Activated CD4-positive, alpha-beta T cell treated with anti-CD3 and anti-CD28 coated beads for 1 hour (primary cell): ENCODE results near the gene MSX1.
"Not testable (repeated sequence)": the region's sequence is repeated elsewhere in the genome, so short reads cannot be mapped to it uniquely, and the experiment has no call there.

Experiments
- DNase-seq: peaks from one replicate; pipeline ENCODE4 v3.0.0-alpha.2; 2020

MSX1 gene

GRCh38 chr4:4859325-4859798 is at the start of gene MSX1:
TSS of gene MSX1 (plus strand) at chr4:4859665. CDS start at chr4:4859900, 235 bp downstream.
- DNase-seq, result no peak

GRCh38 chr4:4810092-4810774 is 49.2 kb upstream of the MSX1 start:
- DNase-seq, result no peak

GRCh38 chr4:4810778-4811177 is 48.7 kb upstream of the MSX1 start:
- no peak for DNase-seq

- DNase-seq, result no peak
Measured at GRCh38 chr4:4812145-4812794, 47.2 kb upstream of the MSX1 start.

- DNase-seq, result no peak
Measured at GRCh38 chr4:4818415-4819212, 40.9 kb upstream of the MSX1 start.

- DNase-seq, result no peak
Measured at GRCh38 chr4:4819213-4819606, 40.3 kb upstream of the MSX1 start.

GRCh38 chr4:4820261-4820660 is 39.2 kb upstream of the MSX1 start:
- no peak for DNase-seq

- no peak for DNase-seq
Measured at GRCh38 chr4:4820739-4821138, 38.7 kb upstream of the MSX1 start.

GRCh38 chr4:4821577-4821976 is 37.9 kb upstream of the MSX1 start:
- no peak for DNase-seq

- DNase-seq, result not testable (repeated sequence)
Measured at GRCh38 chr4:4822286-4822685, 37.2 kb upstream of the MSX1 start.

GRCh38 chr4:4823621-4824162 is 35.8 kb upstream of the MSX1 start:
- DNase-seq, result no peak

- no peak for DNase-seq
Measured at GRCh38 chr4:4824232-4824631, 35.2 kb upstream of the MSX1 start.

- DNase-seq, result no peak
Measured at GRCh38 chr4:4825431-4825830, 34.0 kb upstream of the MSX1 start.

GRCh38 chr4:4829837-4830236 is 29.6 kb upstream of the MSX1 start:
- no peak for DNase-seq

- no peak for DNase-seq
Measured at GRCh38 chr4:4831266-4831665, 28.2 kb upstream of the MSX1 start.

- DNase-seq, result no peak
Measured at GRCh38 chr4:4831825-4832224, 27.6 kb upstream of the MSX1 start.

GRCh38 chr4:4836044-4836443 is 23.4 kb upstream of the MSX1 start:
- DNase-seq, result no peak

GRCh38 chr4:4837316-4837715 is 22.1 kb upstream of the MSX1 start:
- no peak for DNase-seq

GRCh38 chr4:4838051-4838935 is 21.2 kb upstream of the MSX1 start:
- no peak for DNase-seq

- no peak for DNase-seq
Measured at GRCh38 chr4:4838936-4839810, 20.3 kb upstream of the MSX1 start.

GRCh38 chr4:4840351-4840750 is 19.1 kb upstream of the MSX1 start:
- DNase-seq, result no peak
